PC-3 (cell line): ENCODE data around the gene AFF3. TPM values are rescaled to one million over a fixed set of nuclear protein-coding genes. Genes with fewer than 3 reads are reported as not detected.
A peak's percentile ranks its signal among the peaks of the same experiment; 100 is the strongest.

Experiments used
- ATAC-seq: fragments of 200-7000 bp; cut with Tn5 transposase; 2 replicates; pipeline ENCODE4 v1.9.1; 2020; ENCODE audit warnings: mild to moderate bottlenecking, moderate library complexity
- BruUV-seq: library from RNA; stranded (reverse); fragments of 400-500 nt; replicated peaks from 2 replicates; lab custom pipeline; 2021; lab: Mats Ljungman, UMichigan
- CTCF ChIA-PET: fragments of 300-600 bp; sonication (Branson Sonifier 250); formaldehyde crosslinking; loops from one replicate; lab custom pipeline; 2022; ENCODE audit warnings: antibody characterized with exemption; lab: Charles Lee
- POLR2A ChIA-PET: fragments of 300-600 bp; sonication (Branson Sonifier 250); formaldehyde crosslinking; loops from one replicate; lab custom pipeline; 2022; ENCODE audit warnings: antibody characterized with exemption; ENCODE audit not compliant: unreplicated experiment; lab: Charles Lee
- DNase-seq: peaks from one replicate; pipeline ENCODE4 v3.0.0-alpha.2; 2015
- H2AFZ ChIP-seq: fragments of 300-600 bp; sonication (generic); 2 replicates; pipeline ENCODE4 v1.6.0; 2016; ENCODE audit warnings: antibody characterized with exemption, low read length
- H3F3A ChIP-seq: fragments of 300-600 bp; sonication (generic); one replicate; pipeline ENCODE4 v1.6.0; 2017; ENCODE audit warnings: antibody characterized with exemption, low read length, control low read depth, mild to moderate bottlenecking; ENCODE audit not compliant: unreplicated experiment
- H3K27ac ChIP-seq: fragments of 300-600 bp; sonication (generic); 2 replicates; pipeline ENCODE4 v1.5.1; 2016; ENCODE audit warnings: mild to moderate bottlenecking, low read length
- H3K27me3 ChIP-seq: fragments of 300-600 bp; sonication (generic); 2 replicates; pipeline ENCODE4 v1.6.1; 2016; ENCODE audit warnings: low read length, mixed read lengths
- H3K36me3 ChIP-seq: fragments of 300-600 bp; sonication (generic); 2 replicates; pipeline ENCODE4 v1.6.1; 2016; ENCODE audit warnings: low read depth, mixed run types, low read length, mixed read lengths
- H3K4me1 ChIP-seq: fragments of 300-600 bp; sonication (generic); 2 replicates; pipeline ENCODE4 v1.5.1; 2016; ENCODE audit warnings: low read length; ENCODE audit not compliant: insufficient read depth
- H3K4me2 ChIP-seq: fragments of 300-600 bp; sonication (generic); 2 replicates; pipeline ENCODE4 v1.6.0; 2016; ENCODE audit warnings: low read length
- H3K4me3 ChIP-seq: fragments of 300-600 bp; sonication (generic); 2 replicates; pipeline ENCODE4 v1.5.1; 2016; ENCODE audit warnings: mild to moderate bottlenecking, low read length, mixed read lengths
- H3K79me2 ChIP-seq: fragments of 300-600 bp; sonication (generic); 2 replicates; pipeline ENCODE4 v1.6.1; 2017; ENCODE audit warnings: low read length, mixed read lengths
- H3K9ac ChIP-seq: fragments of 300-600 bp; sonication (generic); 2 replicates; pipeline ENCODE4 v1.6.0; 2016; ENCODE audit warnings: mild to moderate bottlenecking, low read length
- H3K9me2 ChIP-seq: fragments of 300-600 bp; sonication (generic); replicated peaks from 2 replicates; pipeline ENCODE4 v1.6.1; 2016; ENCODE audit warnings: mixed run types, low read length, mixed read lengths
- H3K9me3 ChIP-seq: fragments of 300-600 bp; sonication (generic); 2 replicates; pipeline ENCODE4 v1.6.1; 2016; ENCODE audit warnings: low read length, mixed read lengths
- H4K20me1 ChIP-seq: fragments of 300-600 bp; sonication (generic); 2 replicates; pipeline ENCODE4 v1.6.1; 2016; ENCODE audit warnings: low read length, mixed read lengths
- CTCF ChIP-seq: fragments of 300-600 bp; sonication (generic); conservative IDR thresholded peaks from 2 replicates; pipeline ENCODE4 v1.5.1; 2017; ENCODE audit warnings: antibody characterized with exemption, low read depth, mild to moderate bottlenecking, low read length
- EZH2 ChIP-seq: fragments of 300-600 bp; sonication (generic); IDR thresholded peaks from one replicate; pipeline ENCODE4 v1.6.1; 2017; ENCODE audit warnings: antibody characterized with exemption, mild to moderate bottlenecking, low read length; ENCODE audit not compliant: unreplicated experiment
- EZH2phosphoT487 ChIP-seq: fragments of 300-600 bp; sonication (generic); IDR thresholded peaks from 2 replicates; pipeline ENCODE4 v1.6.1; 2018; ENCODE audit warnings: mild to moderate bottlenecking, antibody characterized with exemption, low read length, borderline replicate concordance
- intact Hi-C: fragments of 100-400 bp; cut with micrococcal nuclease; formaldehyde crosslinking; loops from 2 replicates; pipeline ENCODE4 v1.9.0; 2023
- total RNA-seq: library from RNA; depleted of rRNA; stranded (reverse); fragments of >200 nt; gene quantifications from 2 replicates; pipeline ENCODE4 v1.2.3, GENCODE V29; 2014

The AFF3 gene
- total RNA-seq, 1 experiment from 2014 or later = 0.04 TPM

GRCh38 chr2:100004348-100004884, 138.0 kb downstream of the AFF3 start:
- Histone ChIP-seq H3K4me3 (no peak overlapping the region), H2AFZ (no peak overlapping the region), H3K79me2 (no peaks in the 10 kb centered on the region), H3K4me2 (0 out of 2 replicates have a peak overlapping the region, but pooled peaks have one; percentile 19), H3K27me3 (no peaks in the 10 kb centered on the region), H3K9ac (no peak overlapping the region), H3K36me3 (no peaks in the 10 kb centered on the region), H3K9me3 (no peaks in the 10 kb centered on the region), H3K9me2 (no peaks in the 10 kb centered on the region), H3K27ac (no peak overlapping the region), H3F3A (no peaks in the 10 kb centered on the region), H3K4me1 (0 out of 2 replicates have a peak, but pooled peaks cover 15% of the 10 kb centered on the region), H4K20me1 (no peaks in the 10 kb centered on the region)
- BruUV-seq = no TSS peak
- ATAC-seq (peak; percentile 65), DNase-seq (peak; percentile 73)
- POLR2A ChIA-PET = no interaction called here
- no peak for TF ChIP-seq CTCF
- TF ChIP-seq EZH2 = no peak
- TF ChIP-seq EZH2phosphoT487 = no peak
- intact Hi-C loops = loop anchor here (2.0 to 10.0 kb wide), 4 partner anchors 30 to 240 kb away; no protein-coding TSS in a partner anchor
- CTCF ChIA-PET = no interaction called here

- ChIA-PET POLR2A (no interaction called here), CTCF (no interaction called here)
- Histone ChIP-seq H3K36me3 (no peaks in the 10 kb centered on the region), H2AFZ (no peak overlapping the region), H3K27me3 (no peaks in the 10 kb centered on the region), H3K4me3 (no peak overlapping the region), H3K9me2 (no peaks in the 10 kb centered on the region), H3K4me2 (no peak overlapping the region), H3K9ac (no peak overlapping the region), H4K20me1 (no peaks in the 10 kb centered on the region), H3K9me3 (no peaks in the 10 kb centered on the region), H3F3A (no peaks in the 10 kb centered on the region), H3K4me1 (0 out of 2 replicates have a peak, but pooled peaks cover 10% of the 10 kb centered on the region), H3K79me2 (no peaks in the 10 kb centered on the region), H3K27ac (no peak overlapping the region)
- no TSS peak for BruUV-seq
- intact Hi-C loops = loop anchor here (5.0 to 10.0 kb wide), 3 partner anchors 47 to 243 kb away; no protein-coding TSS in a partner anchor
- TF ChIP-seq EZH2 (no peak), EZH2phosphoT487 (no peak), CTCF (no peak)
- DNase-seq (no peak), ATAC-seq (no peak)
These were observed 140.3 kb downstream of the AFF3 start for GRCh38 chr2:100002059-100002458.
